Activated T-cell treated with anti-CD3 and anti-CD28 coated beads for 48 hours (primary cell): ENCODE data around the gene PHRF1.

Experiments
- DNase-seq: peaks from one replicate; pipeline ENCODE4 v3.0.0-alpha.2; 2020; ENCODE audit warnings: low read depth

PHRF1 gene

GRCh38 chr11:537622-538430 lies 38.4 kb upstream of the PHRF1 start:
- DNase-seq = no peak

- DNase-seq = no peak
Measured at GRCh38 chr11:538431-539051, 37.7 kb upstream of the PHRF1 start.

- no peak for DNase-seq
Measured at GRCh38 chr11:539971-540481, 36.2 kb upstream of the PHRF1 start.

- no peak for DNase-seq
Measured at GRCh38 chr11:540583-541432, 35.5 kb upstream of the PHRF1 start.

DNA sequence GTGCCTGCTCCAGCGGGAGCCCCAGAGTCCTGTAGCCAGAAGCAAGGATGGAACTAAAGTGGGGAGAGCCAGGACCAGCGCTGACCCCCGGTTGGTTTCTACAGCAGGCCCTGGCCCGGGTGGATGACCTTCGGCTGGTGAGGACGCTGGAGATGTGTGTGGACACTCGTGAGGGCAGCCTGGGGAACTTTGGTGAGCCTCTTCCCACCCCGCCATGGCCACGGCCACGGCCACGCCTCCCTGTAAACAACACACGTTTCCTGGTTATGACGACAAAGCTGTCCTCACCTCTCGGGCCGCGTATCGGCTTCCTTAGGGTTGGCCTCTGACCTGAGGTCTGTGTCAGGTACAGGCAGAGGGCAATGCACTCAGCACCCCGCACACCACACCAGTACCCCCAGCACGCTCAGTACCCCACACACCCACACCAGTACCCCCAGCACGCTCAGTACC lies 34.8 kb upstream of the PHRF1 start:
- DNase-seq = no peak

DNA sequence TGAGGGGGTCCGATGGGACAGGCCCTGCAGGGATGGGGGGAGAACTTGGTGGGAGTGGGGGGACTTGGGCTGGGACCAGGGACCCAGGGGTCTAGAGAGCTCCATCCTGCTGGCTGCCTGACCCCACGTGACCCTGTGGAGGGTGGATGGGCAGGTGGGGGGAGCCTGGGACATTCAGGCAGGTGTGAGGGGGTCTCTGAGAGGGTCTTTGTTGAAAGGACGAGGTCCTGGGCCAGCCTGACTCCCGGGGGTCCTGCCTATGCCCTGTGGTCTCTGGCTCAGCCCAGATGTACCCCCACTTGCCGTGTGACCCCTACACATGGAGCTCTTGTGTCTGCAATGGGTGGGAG lies 31.5 kb upstream of the PHRF1 start:
- no peak for DNase-seq

- no peak for DNase-seq
Measured at GRCh38 chr11:545171-545570, 31.1 kb upstream of the PHRF1 start.

DNA sequence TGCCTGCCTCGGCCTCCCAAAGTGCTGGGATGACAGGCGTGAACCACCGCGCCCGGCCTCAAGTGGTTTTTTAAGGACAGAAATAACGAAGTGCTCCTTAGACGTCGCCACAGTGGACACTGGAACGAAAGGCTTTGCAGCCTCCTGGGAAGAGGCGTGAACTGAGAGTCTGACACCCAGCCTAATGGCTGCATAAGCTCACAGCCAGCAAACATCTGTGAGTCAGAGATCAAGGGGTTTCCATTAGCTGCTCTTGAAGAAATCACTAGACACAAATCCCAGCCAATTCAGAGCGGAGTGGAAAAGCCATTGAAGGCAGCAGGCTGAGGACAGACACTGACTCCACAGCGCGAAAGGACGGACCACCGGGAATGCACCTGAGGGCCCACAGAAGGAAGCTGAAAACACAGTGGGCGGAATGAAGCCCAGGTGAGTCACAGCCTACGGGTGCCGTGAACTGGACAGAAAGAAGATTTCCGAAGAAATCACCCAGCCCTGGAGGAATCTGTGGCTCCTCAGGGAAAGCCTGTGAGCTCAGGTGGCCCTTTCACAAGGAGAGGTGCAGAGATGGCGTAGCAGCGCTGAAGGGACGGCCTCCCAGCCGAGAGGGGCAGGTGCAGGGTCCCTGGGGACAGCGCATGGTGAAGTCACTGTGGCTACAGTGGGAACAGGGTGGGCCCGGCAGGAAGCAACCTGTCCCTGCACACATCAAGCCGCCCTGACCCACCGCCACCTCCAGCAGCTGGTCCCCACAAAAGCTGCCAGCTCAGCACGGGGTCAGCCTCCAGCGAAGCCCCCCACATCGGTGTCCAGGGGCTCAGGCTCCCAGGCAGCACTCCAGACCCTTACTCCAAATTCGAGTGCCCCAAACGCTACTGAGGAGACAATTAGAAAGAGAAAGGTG lies 27.3 kb upstream of the PHRF1 start:
- no peak for DNase-seq

- DNase-seq = no peak
Measured at GRCh38 chr11:550021-550745, 26.1 kb upstream of the PHRF1 start.

GRCh38 chr11:550746-551085 lies 25.6 kb upstream of the PHRF1 start:
- DNase-seq = no peak

DNA sequence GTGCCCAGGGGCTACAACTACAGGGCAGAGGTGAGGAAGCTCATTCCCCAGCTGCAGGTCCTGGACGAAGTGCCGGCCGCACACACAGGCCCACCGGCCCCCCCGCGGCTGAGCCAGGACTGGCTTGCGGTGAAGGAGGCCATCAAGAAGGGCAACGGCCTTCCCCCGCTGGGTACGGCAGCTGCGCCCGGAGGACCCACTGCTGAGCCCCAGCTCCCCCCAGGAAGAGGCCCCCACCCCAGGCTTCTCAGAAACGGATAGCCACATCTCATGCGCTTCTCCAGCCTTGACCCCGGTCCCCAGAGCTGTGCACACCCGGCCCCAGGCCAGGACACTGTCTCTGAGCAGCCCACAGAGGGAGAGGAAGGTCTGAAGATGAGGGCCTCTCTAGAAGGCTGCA lies 25.1 kb upstream of the PHRF1 start:
- DNase-seq = no peak

DNA sequence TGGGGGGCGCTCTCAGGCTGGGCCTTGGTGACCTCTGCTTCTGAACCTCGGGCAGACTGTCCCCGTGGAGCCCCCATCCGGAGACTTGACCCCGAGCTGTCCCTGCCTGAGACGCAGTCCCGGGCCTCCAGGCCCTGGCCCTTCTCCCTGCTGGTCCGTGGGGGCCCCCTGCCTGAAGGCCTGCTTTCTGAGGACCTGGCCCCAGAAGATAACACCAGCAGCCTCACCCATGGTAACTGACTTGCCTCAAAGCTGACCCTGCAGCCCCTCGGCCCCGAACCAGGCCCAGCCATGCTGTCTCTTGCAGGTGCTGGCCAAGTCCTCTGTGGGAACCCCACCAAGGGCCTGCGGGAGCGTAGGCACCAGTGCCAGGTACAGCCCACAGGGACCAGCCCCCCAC lies 24.7 kb upstream of the PHRF1 start:
- DNase-seq = no peak

GRCh38 chr11:553083-553987 lies 22.9 kb upstream of the PHRF1 start:
- no peak for DNase-seq

GRCh38 chr11:553988-554340 lies 22.3 kb upstream of the PHRF1 start:
- DNase-seq = no peak

DNA sequence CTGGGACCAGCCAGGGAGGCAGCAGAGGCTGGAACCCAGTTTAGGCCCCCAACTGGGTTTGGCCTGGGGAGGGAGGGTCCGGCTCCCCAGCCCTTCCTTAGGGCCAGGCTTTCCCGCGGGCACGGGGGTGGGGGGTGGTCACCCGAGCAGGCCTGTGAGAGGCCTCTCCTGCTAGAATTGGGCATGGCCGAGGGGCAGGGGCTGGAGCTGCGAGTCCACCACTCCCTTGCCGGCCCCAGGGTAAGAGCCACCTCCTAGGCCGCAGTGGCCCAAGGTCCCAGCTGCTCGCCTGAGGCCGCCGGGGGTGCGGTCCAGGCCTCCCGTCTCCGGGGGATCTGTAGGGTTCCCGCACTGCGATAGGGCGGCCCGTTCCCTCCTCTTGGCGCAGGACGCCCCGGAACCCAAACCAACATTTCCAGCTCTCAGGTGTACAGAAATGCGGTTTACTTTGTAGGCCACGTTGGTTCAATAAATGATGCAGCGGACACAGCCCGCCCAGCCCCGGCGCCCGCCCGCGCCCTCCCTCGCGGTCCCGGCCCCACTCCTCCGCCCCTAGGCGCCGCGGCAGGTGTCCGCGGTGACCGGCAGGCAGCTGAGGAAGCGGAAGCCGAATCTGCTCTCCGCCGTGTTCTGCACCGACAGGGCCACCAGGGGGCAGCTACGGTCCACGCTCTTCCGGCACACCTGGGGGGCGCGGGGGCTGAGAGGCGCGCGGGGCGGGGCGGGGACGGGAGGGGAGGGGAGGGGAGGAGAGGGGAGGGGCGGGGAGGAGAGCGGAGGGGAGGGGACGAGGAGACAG lies 21.6 kb upstream of the PHRF1 start:
- DNase-seq = peak; percentile 68

DNA sequence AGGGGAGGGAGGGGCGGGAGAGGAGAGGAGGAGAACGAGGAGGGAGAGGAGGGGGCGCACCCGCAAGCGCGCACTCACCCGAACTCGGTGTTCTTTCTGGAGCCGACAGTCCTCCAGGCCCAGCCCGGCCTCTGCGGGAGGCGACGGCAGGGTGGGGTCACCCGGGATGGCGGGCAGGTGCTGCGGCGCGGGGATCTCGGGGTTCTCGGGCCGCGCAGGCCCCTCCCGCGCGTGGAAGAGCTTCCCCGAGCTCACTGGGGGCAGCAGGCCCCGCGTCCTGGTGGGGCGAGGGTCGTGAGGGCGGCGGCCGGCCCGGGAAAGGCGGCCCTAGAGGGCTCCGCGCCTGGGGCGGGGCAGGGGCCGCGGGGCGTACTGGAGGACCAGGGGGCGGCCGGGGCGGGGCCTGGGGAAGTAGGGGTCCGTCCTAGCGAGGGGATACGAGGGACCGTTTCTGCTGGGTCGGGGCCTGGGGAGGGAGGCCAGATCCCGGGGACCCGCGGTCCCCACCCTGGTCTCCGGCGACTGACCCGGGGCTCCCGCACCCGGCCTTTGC lies 21.0 kb upstream of the PHRF1 start:
- DNase-seq = no peak

DNA sequence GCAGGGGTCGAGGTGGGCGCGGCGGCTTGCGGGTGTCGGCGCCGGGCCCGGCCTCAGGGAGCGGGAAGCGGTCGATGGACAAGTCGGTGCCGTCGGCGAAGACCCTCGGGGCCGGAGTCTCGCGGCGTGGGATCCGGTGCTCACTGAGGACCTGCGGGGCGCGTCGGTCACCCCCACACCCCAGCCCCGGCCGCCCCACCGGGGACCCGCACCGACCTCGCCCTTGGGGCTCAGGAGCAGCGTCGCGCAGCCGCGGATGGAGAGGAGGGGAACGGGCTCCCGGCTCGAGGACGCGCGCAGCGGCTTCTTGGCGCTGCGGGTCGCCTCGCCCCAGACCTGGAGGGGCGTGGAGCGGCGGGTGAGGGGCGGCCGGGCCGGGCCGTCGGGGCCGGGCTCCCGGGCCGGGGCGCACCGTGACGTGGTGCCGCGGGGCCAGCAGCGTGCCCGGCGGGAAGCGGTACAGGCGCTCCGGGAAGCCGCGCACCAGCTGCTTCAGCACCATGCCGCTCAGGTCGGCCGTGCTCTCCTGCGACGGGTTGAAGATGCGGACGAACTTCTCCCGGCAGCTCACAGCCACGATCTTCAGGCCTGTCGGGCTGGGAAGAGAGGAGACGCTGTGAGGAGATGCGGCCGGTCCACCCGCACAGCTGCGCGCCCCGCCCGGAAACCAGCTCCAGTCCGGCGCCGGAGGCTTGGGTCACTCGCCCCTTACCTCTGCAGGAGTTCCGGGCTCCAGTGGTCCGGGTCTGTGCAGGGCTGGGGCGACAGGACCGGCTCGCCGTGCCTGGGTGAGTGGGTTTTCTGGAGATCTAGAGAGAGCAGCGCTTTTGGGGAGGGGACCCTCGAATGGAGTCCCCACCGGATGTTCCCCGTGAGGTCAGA lies 20.2 kb upstream of the PHRF1 start:
- no peak for DNase-seq
